Measurements from ENCODE around the gene FAM227A. TPM values are rescaled to one million over a fixed set of nuclear protein-coding genes. Genes with fewer than 3 reads are reported as not detected.

The FAM227A gene
- total and polyA plus RNA-seq, 2 of the 8 experiments (the other 6 are each of a cell fraction or from before 2014, with no cell fraction given), result 2.1 to 3.9 TPM

DNA sequence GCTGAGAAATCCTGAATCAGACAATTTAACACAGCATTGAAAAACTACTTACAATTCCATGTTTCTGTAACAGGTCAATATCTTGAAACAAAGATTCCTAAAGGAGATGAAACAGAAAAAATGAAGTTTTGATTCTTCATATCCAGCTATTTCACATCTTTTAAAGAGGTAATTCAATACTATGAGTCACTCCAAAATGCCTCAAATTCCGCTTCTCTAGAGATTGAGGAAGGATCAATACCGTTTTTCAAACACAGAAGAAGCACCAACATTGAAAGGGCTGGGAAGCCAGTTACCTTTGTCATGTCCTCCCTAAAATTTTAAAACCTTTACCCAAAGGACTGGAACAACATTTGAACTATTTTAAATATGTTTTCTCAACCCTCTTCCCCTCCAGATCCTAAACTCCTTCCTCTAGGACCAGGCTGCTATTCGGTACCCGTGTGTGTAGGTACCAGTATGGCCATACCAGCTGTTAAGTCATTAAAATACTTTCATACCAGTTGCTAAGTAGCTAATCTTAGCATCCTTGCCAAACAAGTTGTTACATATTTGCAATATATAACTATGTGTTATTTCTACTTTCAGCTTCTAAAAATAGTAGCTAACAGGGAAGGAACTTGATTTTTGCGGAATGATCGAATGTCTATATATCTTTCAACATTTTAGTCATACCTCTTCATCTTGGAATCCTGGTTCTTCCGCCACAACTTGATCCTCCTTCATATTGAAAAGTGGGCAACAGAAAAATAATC lies 88.5 kb downstream of the FAM227A start (continued):
- no peak for TF ChIP-seq NRF1 (IDR thresholded peaks at IDR 0.05; ENCODE audit: low read depth, low read length)
- TF ChIP-seq, protein P1, sequence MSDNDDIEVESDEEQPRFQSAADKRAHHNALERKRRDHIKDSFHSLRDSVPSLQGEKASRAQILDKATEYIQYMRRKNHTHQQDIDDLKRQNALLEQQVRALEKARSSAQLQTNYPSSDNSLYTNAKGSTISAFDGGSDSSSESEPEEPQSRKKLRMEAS (IDR thresholded peaks at IDR 0.05), result no peak
